Naive thymus-derived CD4-positive, alpha-beta T cell (primary cell): ENCODE data around the gene VASH2. TPM values are rescaled to one million over a fixed set of nuclear protein-coding genes. Genes with fewer than 3 reads are reported as not detected.
A peak's percentile ranks its signal among the peaks of the same experiment; 100 is the strongest.
"Not testable (repeated sequence)": the region's sequence is repeated elsewhere in the genome, so short reads cannot be mapped to it uniquely, and the experiment has no call there.

Experiments used
- ATAC-seq: fragments of 150-1000 bp; cut with Tn5 transposase; 2 replicates; pipeline ENCODE4 v1.10.0; 2021; ENCODE audit warnings: mild to moderate bottlenecking, moderate library complexity
- CTCF ChIA-PET: fragments of 350-600 bp; sonication (Branson Sonifier 250); formaldehyde crosslinking; loops from one replicate; lab custom pipeline; 2021; ENCODE audit warnings: antibody characterized with exemption; lab: Charles Lee
- POLR2A ChIA-PET: fragments of 350-600 bp; sonication (Branson Sonifier 250); formaldehyde crosslinking; loops from one replicate; lab custom pipeline; 2021; ENCODE audit warnings: antibody characterized with exemption, inconsistent platforms; lab: Charles Lee
- DNase-seq, 9 donors: peaks; one replicate each; pipeline versions ENCODE4 v3.0.0 to v3.0.0-alpha.2; 2020 to 2022; ENCODE audit warnings: mixed read lengths in 1 of 9
- H3K27ac ChIP-seq: one replicate; pipeline ENCODE4 v1.7.0; 2013; ENCODE audit warnings: mild to moderate bottlenecking, low read depth, low read length, moderate library complexity
- H3K27me3 ChIP-seq, 2 donors: one replicate each; pipeline ENCODE4 v1.7.0; 2013; ENCODE audit warnings: low read length in 2 of 2, mild to moderate bottlenecking in 2 of 2, moderate library complexity in 2 of 2; ENCODE audit not compliant: control insufficient read depth in 2 of 2, insufficient read depth in 2 of 2
- H3K36me3 ChIP-seq, 3 experiments: 1 replicate in 2 of 3; 2 replicates in 1 of 3; pipeline ENCODE4 v1.7.0; 2013; ENCODE audit warnings: low read length in 3 of 3, mild to moderate bottlenecking in 3 of 3, moderate library complexity in 1 of 3; ENCODE audit not compliant: insufficient read depth in 3 of 3, control insufficient read depth in 2 of 3
- H3K4me1 ChIP-seq, 2 donors: one replicate each; pipeline ENCODE4 v1.7.0; 2013; ENCODE audit warnings: low read length in 2 of 2, mild to moderate bottlenecking in 2 of 2, moderate library complexity in 1 of 2; ENCODE audit not compliant: control insufficient read depth in 2 of 2, insufficient read depth in 2 of 2
- H3K4me3 ChIP-seq: 2 replicates; pipeline ENCODE4 v1.7.0; 2013; ENCODE audit warnings: mild to moderate bottlenecking, low read length
- H3K9me3 ChIP-seq, 3 experiments: 1 replicate in 2 of 3; 2 replicates in 1 of 3; pipeline ENCODE4 v1.7.0; 2013; ENCODE audit warnings: low read length in 3 of 3; ENCODE audit not compliant: control insufficient read depth in 2 of 3
- H3K27ac Mint-ChIP-seq, 9 donors: one replicate each; pipeline ENCODE4 v1.8.0; 2020 to 2022; ENCODE audit warnings: mixed read lengths in 9 of 9, mild to moderate bottlenecking in 8 of 9, moderate library complexity in 5 of 9, inconsistent platforms in 2 of 9
- H3K27me3 Mint-ChIP-seq, 5 donors: one replicate each; pipeline ENCODE4 v1.8.0; 2021 to 2022; ENCODE audit warnings: mixed read lengths in 5 of 5, mild to moderate bottlenecking in 1 of 5
- H3K36me3 Mint-ChIP-seq, 5 donors: one replicate each; pipeline ENCODE4 v1.8.0; 2020 to 2022; ENCODE audit warnings: mixed read lengths in 5 of 5, mild to moderate bottlenecking in 3 of 5, inconsistent platforms in 1 of 5
- H3K4me1 Mint-ChIP-seq, 7 donors: one replicate each; pipeline ENCODE4 v1.8.0; 2020 to 2022; ENCODE audit warnings: mixed read lengths in 7 of 7, mild to moderate bottlenecking in 3 of 7, inconsistent platforms in 1 of 7
- H3K4me3 Mint-ChIP-seq, 10 donors: one replicate each; pipeline ENCODE4 v1.8.0; 2020 to 2022; ENCODE audit warnings: mild to moderate bottlenecking in 10 of 10, mixed read lengths in 10 of 10, moderate library complexity in 6 of 10, inconsistent platforms in 2 of 10
- H3K9me3 Mint-ChIP-seq, 11 donors: one replicate each; pipeline ENCODE4 v1.8.0; 2020 to 2022; ENCODE audit warnings: mixed read lengths in 11 of 11, mild to moderate bottlenecking in 4 of 11, inconsistent platforms in 1 of 11, moderate library complexity in 1 of 11
- intact Hi-C, 2 donors: fragments of 100-400 bp; cut with micrococcal nuclease; formaldehyde crosslinking; loops; one replicate each; pipeline ENCODE4 v1.15.1; 2023
- polyA plus RNA-seq, 2 donors: library from polyadenylated mRNA; unstranded; fragments of 300-500 nt; fragmentation: Illumina TruSeq; gene quantifications; one replicate each; pipeline ENCODE4 v1.2.3, GENCODE V29; 2021
- total RNA-seq, 6 experiments: library from RNA in 5 of 6; stranded (reverse) in 5 of 6; gene quantifications; 1 replicate in 5 of 6; 2 replicates in 1 of 6; pipeline ENCODE4 v1.2.3 and lab custom pipeline; 2021 to 2026

Gene VASH2
- total RNA-seq = 1 to 10 TPM in 1 of 5 experiments, under 1 TPM in 1, not detected in 3; 0.73 to 1.1 TPM
- not detected for polyA plus RNA-seq
- total RNA-seq (lab: John Stamatoyannopoulos, UW) = not detected

GRCh38 chr1:212950243-212951125, at the start of gene VASH2:
Gene VASH2, plus strand, starts transcription at chr1:212950541. Its CDS starts 1,002 bp downstream, at chr1:212951543.
- peak within 1 kb of the TSS; percentile 66 to 89 (median 81) for H3K4me3 Mint-ChIP-seq
- ChIA-PET POLR2A (no interaction called here), CTCF (no interaction called here)
- Histone ChIP-seq H3K4me3 (peak within 1 kb of the TSS; percentile 30), H3K27ac (no peak within 1 kb of the TSS), H3K9me3 (no peaks in the 10 kb centered on the region), H3K36me3 (no peaks in the 10 kb centered on the region), H3K27me3 (peaks cover 0 to 3% of the 10 kb centered on the region in 2 donors), H3K4me1 (no peaks in the 10 kb centered on the region)
- H3K9me3 Mint-ChIP-seq = peaks cover 0 to 5% (median 2%) of the 10 kb centered on the region in 11 donors
- H3K36me3 Mint-ChIP-seq = peaks cover 0 to 4% (median 0%) of the 10 kb centered on the region in 5 donors
- peak; percentile 90 for ATAC-seq
- intact Hi-C loops = no loop called here
- H3K27ac Mint-ChIP-seq = peak within 1 kb of the TSS in 1 of 9 donors; percentile 22
- peak; percentile 3 to 70 (median 25) for DNase-seq
- peaks cover 5 to 19% (median 13%) of the 10 kb centered on the region in 7 donors for H3K4me1 Mint-ChIP-seq
- H3K27me3 Mint-ChIP-seq = peaks cover 44 to 72% (median 52%) of the 10 kb centered on the region in 5 donors

GRCh38 chr1:212901290-212901689, 49.1 kb upstream of the VASH2 start:
- Mint-ChIP-seq H3K4me1 (no peaks in the 10 kb centered on the region), H3K36me3 (peaks cover 6 to 48% (median 27%) of the 10 kb centered on the region in 5 donors), H3K27me3 (peaks cover 0 to 13% (median 0%) of the 10 kb centered on the region in 5 donors), H3K9me3 (peaks cover 4 to 67% (median 23%) of the 10 kb centered on the region in 11 donors), H3K27ac (no peak overlapping the region), H3K4me3 (no peak overlapping the region)
- no peaks in the 10 kb centered on the region for H3K4me1 ChIP-seq
- ATAC-seq (no peak), DNase-seq (no peak)
- H3K36me3 ChIP-seq = peaks cover 0 to 8% (median 0%) of the 10 kb centered on the region in 3 experiments
- POLR2A ChIA-PET = no interaction called here
- intact Hi-C loops = no loop called here
- CTCF ChIA-PET = interaction anchor here (0.6 kb wide), 1 partner anchor 751 kb away, joined by 3 read pairs; no protein-coding TSS in a partner anchor
- H3K27ac ChIP-seq = no peak overlapping the region
- no peaks in the 10 kb centered on the region for H3K27me3 ChIP-seq
- H3K4me3 ChIP-seq = no peak overlapping the region
- H3K9me3 ChIP-seq = peaks cover 0 to 16% (median 0%) of the 10 kb centered on the region in 3 experiments

GRCh38 chr1:212902054-212902453, 48.3 kb upstream of the VASH2 start:
- intact Hi-C loops = no loop called here
- ChIA-PET POLR2A (no interaction called here), CTCF (no interaction called here)
- no peak for ATAC-seq
- H3K27ac ChIP-seq = no peak overlapping the region
- DNase-seq = no peak
- Mint-ChIP-seq H3K27me3 (peaks cover 0 to 14% (median 0%) of the 10 kb centered on the region in 5 donors), H3K4me1 (no peaks in the 10 kb centered on the region), H3K36me3 (peaks cover 4 to 46% (median 25%) of the 10 kb centered on the region in 5 donors), H3K9me3 (peaks cover 4 to 67% (median 23%) of the 10 kb centered on the region in 11 donors), H3K4me3 (no peak overlapping the region), H3K27ac (no peak overlapping the region)
- no peak overlapping the region for H3K4me3 ChIP-seq
- no peaks in the 10 kb centered on the region for H3K27me3 ChIP-seq
- peaks cover 0 to 16% (median 0%) of the 10 kb centered on the region in 3 experiments for H3K9me3 ChIP-seq
- no peaks in the 10 kb centered on the region for H3K4me1 ChIP-seq
- peaks cover 0 to 6% (median 0%) of the 10 kb centered on the region in 3 experiments for H3K36me3 ChIP-seq

GRCh38 chr1:212903664-212904063, 46.7 kb upstream of the VASH2 start:
- no peak overlapping the region for H3K27ac Mint-ChIP-seq
- Histone ChIP-seq H3K27ac (no peak overlapping the region), H3K4me1 (no peaks in the 10 kb centered on the region), H3K27me3 (no peaks in the 10 kb centered on the region), H3K9me3 (peaks cover 0 to 16% (median 0%) of the 10 kb centered on the region in 3 experiments), H3K4me3 (no peak overlapping the region), H3K36me3 (no peaks in the 10 kb centered on the region)
- peaks cover 4 to 33% (median 13%) of the 10 kb centered on the region in 5 donors for H3K36me3 Mint-ChIP-seq
- peaks cover 0 to 17% (median 0%) of the 10 kb centered on the region in 5 donors for H3K27me3 Mint-ChIP-seq
- ChIA-PET CTCF (no interaction called here), POLR2A (no interaction called here)
- no peak for DNase-seq
- no peak overlapping the region for H3K4me3 Mint-ChIP-seq
- peaks cover 4 to 60% (median 23%) of the 10 kb centered on the region in 11 donors for H3K9me3 Mint-ChIP-seq
- no peak for ATAC-seq
- no peaks in the 10 kb centered on the region for H3K4me1 Mint-ChIP-seq
- intact Hi-C loops = no loop called here

- intact Hi-C loops, CTCF ChIA-PET, H3K36me3 ChIP-seq, H3K9me3 ChIP-seq, H3K27ac ChIP-seq, H3K4me3 Mint-ChIP-seq, H3K36me3 Mint-ChIP-seq, ATAC-seq, POLR2A ChIA-PET, H3K27ac Mint-ChIP-seq, H3K4me1 ChIP-seq, H3K27me3 ChIP-seq, H3K4me3 ChIP-seq, DNase-seq, H3K4me1 Mint-ChIP-seq: not testable (repeated sequence)
- Mint-ChIP-seq H3K9me3 (peaks cover 0 to 23% (median 5%) of the 10 kb centered on the region in 11 donors), H3K27me3 (peaks cover 0 to 20% (median 0%) of the 10 kb centered on the region in 5 donors)
These were observed 42.3 kb upstream of the VASH2 start for GRCh38 chr1:212908071-212908470.

GRCh38 chr1:212908971-212909370, 41.4 kb upstream of the VASH2 start:
- no peak overlapping the region for H3K27ac Mint-ChIP-seq
- no peaks in the 10 kb centered on the region for H3K4me1 ChIP-seq
- H3K36me3 ChIP-seq = no peaks in the 10 kb centered on the region

More at GRCh38 chr1:212908971-212909370, 41.4 kb upstream of the VASH2 start:
- Mint-ChIP-seq H3K4me3 (no peak overlapping the region), H3K9me3 (peaks cover 0 to 20% (median 2%) of the 10 kb centered on the region in 11 donors), H3K27me3 (peaks cover 0 to 18% (median 0%) of the 10 kb centered on the region in 5 donors), H3K36me3 (peaks cover 0 to 7% (median 0%) of the 10 kb centered on the region in 5 donors), H3K4me1 (no peaks in the 10 kb centered on the region)
- Histone ChIP-seq H3K27me3 (no peaks in the 10 kb centered on the region), H3K4me3 (no peak overlapping the region), H3K27ac (no peak overlapping the region), H3K9me3 (peaks cover 0 to 3% (median 0%) of the 10 kb centered on the region in 3 experiments)
- DNase-seq (no peak), ATAC-seq (no peak)
- CTCF ChIA-PET = no interaction called here
- POLR2A ChIA-PET = interaction anchor here (0.7 kb wide), 1 partner anchor 13 kb away, joined by 3 read pairs; no protein-coding TSS in a partner anchor
- intact Hi-C loops = no loop called here
